Muscle of leg (tissue), 11 donors: ENCODE measurements around the gene SMAD6. TPM values are rescaled to one million over a fixed set of nuclear protein-coding genes. Genes with fewer than 3 reads are reported as not detected.

ENCODE experiments used
- DNase-seq: peaks from one replicate; pipeline ENCODE4 v3.0.0; 2013
- H3K27ac ChIP-seq: one replicate; pipeline ENCODE4 v1.5.1; 2013; ENCODE audit warnings: mild to moderate bottlenecking, low read length, control low read depth
- H3K27me3 ChIP-seq: one replicate; pipeline ENCODE4 v1.6.1; 2013; ENCODE audit warnings: low read length; ENCODE audit not compliant: control insufficient read depth, insufficient read depth
- H3K36me3 ChIP-seq: one replicate; pipeline ENCODE4 v1.6.1; 2013; ENCODE audit warnings: low read length; ENCODE audit not compliant: control insufficient read depth, insufficient read depth
- H3K4me1 ChIP-seq: one replicate; pipeline ENCODE4 v1.6.1; 2013; ENCODE audit warnings: low read length; ENCODE audit not compliant: control insufficient read depth, insufficient read depth
- H3K4me3 ChIP-seq: one replicate; pipeline ENCODE4 v1.5.1; 2013; ENCODE audit warnings: low read length, control low read depth
- H3K9me3 ChIP-seq: replicated peaks from 2 replicates; pipeline ENCODE4 v1.6.1; 2013; ENCODE audit warnings: low read depth, low read length; ENCODE audit not compliant: control insufficient read depth
- WGBS: methylation state at CpG from one replicate; pipeline ENCODE4 v1.1.5; 2013; ENCODE audit warnings: missing lambda C conversion rate; ENCODE audit not compliant: insufficient coverage; 5-methylcytosine and 5-hydroxymethylcytosine counted together
- polyA plus RNA-seq, 8 donors: library from polyadenylated mRNA; unstranded; fragments of 120-200 nt; gene quantifications; one replicate each; pipeline versions ENCODE4 v1.2.1 to v1.2.3, GENCODE V29; 2013; ENCODE audit warnings: inconsistent platforms in 1 of 8, low replicate concordance in 1 of 8; ENCODE audit not compliant: insufficient read length in 8 of 8, insufficient read depth in 1 of 8
- total RNA-seq: library from RNA; stranded (reverse); fragments of 120-200 nt; gene quantifications from one replicate; pipeline ENCODE4 v1.2.4, GENCODE V29; 2013

SMAD6 gene
- total and polyA plus RNA-seq, 9 donors, result 2.3 to 8.3 (median 5.4) TPM

DNA sequence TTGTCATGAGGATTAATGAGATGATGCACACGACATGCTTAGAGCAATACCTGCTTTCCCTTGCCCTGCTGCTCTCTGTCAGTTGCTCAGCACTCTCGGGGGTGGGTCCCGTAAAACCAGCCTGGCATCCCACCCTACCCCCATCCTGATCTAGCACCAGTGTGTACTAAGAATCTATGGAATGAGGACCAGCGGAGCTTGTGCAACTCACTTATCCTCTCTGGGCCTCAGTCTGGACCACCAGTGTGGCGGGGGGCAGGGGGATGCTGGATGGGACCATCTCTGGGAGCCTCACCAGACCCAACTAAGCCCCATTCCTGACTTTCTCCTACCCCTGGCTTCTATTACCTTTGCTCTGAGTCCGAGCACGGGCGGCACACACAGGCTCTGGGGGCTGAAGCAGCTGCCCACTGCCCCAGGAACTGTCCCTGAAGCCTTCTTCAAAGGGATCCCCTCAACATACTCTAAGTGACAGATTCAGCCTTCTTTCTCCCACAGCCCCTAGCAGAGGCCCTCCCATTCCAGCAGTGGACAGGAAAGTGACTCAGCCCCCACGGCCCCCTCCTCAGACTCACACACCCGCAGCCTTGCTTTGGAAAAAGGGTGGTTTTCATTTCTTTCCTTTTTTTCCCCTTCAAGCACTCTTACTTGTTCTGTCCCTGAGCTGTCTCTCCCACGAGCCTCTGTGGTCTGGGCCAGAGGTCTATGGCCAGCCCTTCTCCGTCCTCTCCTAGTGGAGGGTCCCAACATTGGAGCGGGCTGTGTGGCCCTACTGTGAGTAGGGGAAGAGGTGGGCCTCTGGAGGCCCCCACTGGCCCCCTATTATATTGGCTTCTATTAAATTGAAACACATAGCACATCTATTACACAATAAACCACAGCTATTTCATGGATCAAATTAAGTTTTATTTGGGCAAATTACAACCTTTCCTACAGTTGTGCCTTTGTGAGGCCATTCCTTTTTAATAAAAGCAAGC is 100.3 kb downstream of the SMAD6 start:
- no peaks in the 10 kb centered on the region for H3K9me3 ChIP-seq
- DNase-seq, result peak; percentile 48
- no peaks in the 10 kb centered on the region for H3K36me3 ChIP-seq
- H3K4me3 ChIP-seq, result no peak overlapping the region
- H3K27ac ChIP-seq, result peak overlapping the region; percentile 45
- peaks cover 19% of the 10 kb centered on the region for H3K4me1 ChIP-seq
- 34% methylated on average over 7 of the region's 13 CpGs for WGBS
- no peaks in the 10 kb centered on the region for H3K27me3 ChIP-seq

DNA sequence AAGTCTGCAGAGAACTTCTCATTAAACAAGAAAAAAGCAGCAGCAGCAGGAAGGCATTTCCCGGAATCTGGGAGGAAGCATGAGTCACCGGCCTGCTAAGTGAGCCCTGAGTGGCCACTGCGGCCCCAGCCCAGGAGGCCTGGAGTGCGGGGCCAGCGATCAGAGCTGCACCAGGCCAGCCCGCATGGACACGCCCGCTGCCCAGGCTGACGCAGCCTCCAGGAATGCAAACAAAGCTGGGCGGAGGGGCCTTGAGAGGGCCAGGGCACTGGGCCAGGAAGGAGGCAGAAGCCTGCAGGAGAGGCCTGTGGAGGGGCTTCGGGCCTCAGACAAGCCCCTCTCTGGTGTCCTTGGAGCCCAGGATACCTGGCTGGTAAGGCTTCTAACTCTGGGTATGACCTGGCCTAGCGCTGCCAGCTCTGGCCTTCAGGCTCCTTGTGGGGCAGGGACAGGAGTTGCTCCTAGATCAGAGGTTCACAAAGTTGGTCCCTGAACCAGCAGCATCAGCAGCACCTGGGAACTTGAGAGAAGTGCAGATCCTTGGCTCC is 101.2 kb downstream of the SMAD6 start:
- no peaks in the 10 kb centered on the region for H3K9me3 ChIP-seq
- no peak overlapping the region for H3K4me3 ChIP-seq
- peak; percentile 86 for DNase-seq
- H3K4me1 ChIP-seq, result peaks cover 19% of the 10 kb centered on the region
- 15% methylated on average over 12 of the region's 12 CpGs for WGBS
- H3K27ac ChIP-seq, result peak overlapping the region; percentile 45
- no peaks in the 10 kb centered on the region for H3K27me3 ChIP-seq
- no peaks in the 10 kb centered on the region for H3K36me3 ChIP-seq

GRCh38 chr15:66803749-66804148 is 101.7 kb downstream of the SMAD6 start:
- Histone ChIP-seq H3K4me1 (peaks cover 19% of the 10 kb centered on the region), H3K27ac (peak overlapping the region; percentile 45), H3K27me3 (no peaks in the 10 kb centered on the region), H3K4me3 (no peak overlapping the region), H3K36me3 (no peaks in the 10 kb centered on the region), H3K9me3 (no peaks in the 10 kb centered on the region)
- no peak for DNase-seq
- WGBS, result no CpG with 5 or more reads among the region's 1 CpG

- DNase-seq, result no peak
- H3K27me3 ChIP-seq, result no peaks in the 10 kb centered on the region
- H3K27ac ChIP-seq, result no peak overlapping the region
- H3K36me3 ChIP-seq, result no peaks in the 10 kb centered on the region
- 88% methylated on average over 1 of the region's 3 CpGs for whole genome bisulfite sequencing
- peaks cover 19% of the 10 kb centered on the region for H3K4me1 ChIP-seq
- H3K9me3 ChIP-seq, result no peaks in the 10 kb centered on the region
- no peak overlapping the region for H3K4me3 ChIP-seq
These were observed 103.3 kb downstream of the SMAD6 start for GRCh38 chr15:66805202-66805885.

- Histone ChIP-seq H3K36me3 (no peaks in the 10 kb centered on the region), H3K27me3 (no peaks in the 10 kb centered on the region), H3K27ac (no peak overlapping the region), H3K4me3 (no peak overlapping the region), H3K9me3 (no peaks in the 10 kb centered on the region), H3K4me1 (peaks cover 7% of the 10 kb centered on the region)
- DNase-seq, result no peak
- WGBS, result 89% methylated on average over 17 of the region's 21 CpGs
These were observed 106.3 kb downstream of the SMAD6 start for GRCh38 chr15:66808181-66808824.

GRCh38 chr15:66809664-66810063 is 107.6 kb downstream of the SMAD6 start:
- WGBS, result 68% methylated on average over 4 of the region's 4 CpGs
- no peaks in the 10 kb centered on the region for H3K36me3 ChIP-seq
- DNase-seq, result no peak
- H3K4me3 ChIP-seq, result no peak overlapping the region
- H3K27me3 ChIP-seq, result no peaks in the 10 kb centered on the region
- H3K9me3 ChIP-seq, result no peaks in the 10 kb centered on the region
- H3K4me1 ChIP-seq, result no peaks in the 10 kb centered on the region
- no peak overlapping the region for H3K27ac ChIP-seq

- H3K4me1 ChIP-seq, result peaks cover under 1% of the 10 kb centered on the region
- DNase-seq, result no peak
- no peak overlapping the region for H3K4me3 ChIP-seq
- no peaks in the 10 kb centered on the region for H3K36me3 ChIP-seq
- WGBS, result 33% methylated on average over 1 of the region's 3 CpGs
- no peaks in the 10 kb centered on the region for H3K9me3 ChIP-seq
- no peaks in the 10 kb centered on the region for H3K27me3 ChIP-seq
- no peak overlapping the region for H3K27ac ChIP-seq
These were observed 113.3 kb downstream of the SMAD6 start for GRCh38 chr15:66815318-66815717.

- Histone ChIP-seq H3K36me3 (no peaks in the 10 kb centered on the region), H3K9me3 (no peaks in the 10 kb centered on the region), H3K4me1 (peaks cover 8% of the 10 kb centered on the region), H3K4me3 (no peak overlapping the region), H3K27ac (no peak overlapping the region), H3K27me3 (no peaks in the 10 kb centered on the region)
- WGBS, result 89% methylated on average over 1 of the region's 3 CpGs
- no peak for DNase-seq
These were observed 114.2 kb downstream of the SMAD6 start for GRCh38 chr15:66816201-66816600.

GRCh38 chr15:66819084-66819483 is 117.0 kb downstream of the SMAD6 start:
- no peaks in the 10 kb centered on the region for H3K36me3 ChIP-seq
- H3K27ac ChIP-seq, result no peak overlapping the region
- DNase-seq, result no peak
- H3K9me3 ChIP-seq, result no peaks in the 10 kb centered on the region
- H3K27me3 ChIP-seq, result no peaks in the 10 kb centered on the region
- no peak overlapping the region for H3K4me3 ChIP-seq
- no CpG with 5 or more reads among the region's 2 CpGs for WGBS
- peaks cover 11% of the 10 kb centered on the region for H3K4me1 ChIP-seq
